Right lobe of liver (tissue), 6 donors: ENCODE results near the gene WDFY1. TPM values are rescaled to one million over a fixed set of nuclear protein-coding genes. Genes with fewer than 3 reads are reported as not detected.

ENCODE experiments used
- ATAC-seq, 4 donors: fragments of 200-7000 bp; cut with Tn5 transposase; one replicate each; pipeline ENCODE4 v1.9.1; 2020; ENCODE audit warnings: mild to moderate bottlenecking in 4 of 4, moderate library complexity in 4 of 4
- DNase-seq, 3 donors: peaks; one replicate each; pipeline ENCODE4 v3.0.0-alpha.2; 2020
- H3K27ac ChIP-seq, 3 donors: fragments of 200-600 bp; one replicate each; pipeline ENCODE4 v1.8.0; 2022
- H3K27me3 ChIP-seq, 2 donors: fragments of 200-600 bp; one replicate each; pipeline ENCODE4 v1.8.0; 2022
- H3K36me3 ChIP-seq, 4 donors: fragments of 200-600 bp; sonication (generic) in 1 of 4; one replicate each; pipeline versions ENCODE4 v1.5.1 to v1.8.0; 2017 to 2022; ENCODE audit warnings: control low read depth in 1 of 4
- H3K4me1 ChIP-seq, 4 donors: fragments of 200-600 bp; sonication (generic) in 1 of 4; one replicate each; pipeline versions ENCODE4 v1.5.1 to v1.8.0; 2017 to 2022; ENCODE audit warnings: control low read depth in 1 of 4
- H3K4me3 ChIP-seq, 3 donors: fragments of 200-600 bp; one replicate each; pipeline ENCODE4 v1.8.0; 2022
- H3K9me3 ChIP-seq, 4 donors: fragments of 200-600 bp; sonication (generic) in 1 of 4; one replicate each; pipeline versions ENCODE4 v1.5.1 to v1.8.0; 2017 to 2022; ENCODE audit warnings: control low read depth in 1 of 4
- CTCF ChIP-seq, 4 donors: fragments of 200-600 bp in 3 of 4; fragments of 450-650 bp in 1 of 4; IDR thresholded peaks; one replicate each; pipeline versions ENCODE4 v1.5.1 to v1.8.0; 2016 to 2022; ENCODE audit warnings: antibody characterized with exemption in 4 of 4, mild to moderate bottlenecking in 2 of 4
- POLR2A ChIP-seq: fragments of 450-650 bp; IDR thresholded peaks from one replicate; pipeline ENCODE4 v1.6.1; 2017; ENCODE audit warnings: antibody characterized with exemption, mild to moderate bottlenecking
- WGBS: methylation state at CpG from one replicate; pipeline ENCODE4 v1.1.6; 2018; ENCODE audit warnings: low coverage, low lambda C conversion rate; ENCODE audit not compliant: insufficient coverage; ENCODE audit errors: missing lambda C conversion rate; 5-methylcytosine and 5-hydroxymethylcytosine counted together
- intact Hi-C, 2 donors: fragments of 100-400 bp; cut with DNase I; formaldehyde crosslinking; loops; one replicate each; pipeline versions ENCODE4 v1.11.2 to v1.14.1; 2022
- total RNA-seq, 6 experiments: library from RNA; depleted of rRNA in 2 of 6; stranded (reverse); fragments of >200 nt in 2 of 6; fragmentation: NEBNext Ultra II Directional in 3 of 6; extraction: Animal tissue kit (Norgen Biotek cat#: 25700) in 3 of 6; gene quantifications; one replicate each; pipeline versions ENCODE4 v1.1.0 to v1.2.4, GENCODE V29; 2016 to 2023
- donor health status: DM: no; HTN: yes; CAD: no.
- donor health status: DM: no; HTN: no; CAD: no.
- donor health status: DM: no; HTN: no; CAD: no.
- donor health status: DM: no; HTN: yes; CAD: no.
- donor health status: DM: no; HTN: yes; CAD: no.

Gene WDFY1
- total RNA-seq, 6 experiments from 2014 or later: 19.7 to 28.0 (median 21.4) TPM

DNA sequence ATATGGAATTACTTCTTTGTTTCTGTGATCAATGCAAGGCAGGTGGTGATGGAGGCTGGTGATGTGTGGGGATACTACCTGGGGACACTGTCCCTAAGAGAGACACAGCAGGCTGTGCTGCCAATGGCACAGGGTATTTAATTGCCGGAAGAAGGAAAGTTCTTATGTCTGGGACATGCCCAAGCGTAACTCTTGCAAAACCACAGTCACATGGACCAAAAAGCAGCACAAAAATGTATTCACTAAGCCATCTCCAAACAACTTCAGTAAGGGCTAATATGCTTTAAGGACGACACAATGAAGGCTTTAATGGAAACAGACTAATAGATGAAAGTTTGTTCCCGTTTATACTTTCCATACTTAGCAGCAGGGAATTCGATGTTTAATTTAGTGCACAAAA, 58.0 kb downstream of the WDFY1 start:
- intact Hi-C loops: no loop called here
- peak in 2 of 4 donors; percentile 11 to 18 for ATAC-seq
- H3K4me3 ChIP-seq: no peak overlapping the region
- no peak for DNase-seq
- H3K27ac ChIP-seq: no peak overlapping the region
- 72% methylated on average over 5 of the region's 5 CpGs for WGBS
- H3K27me3 ChIP-seq: no peaks in the 10 kb centered on the region
- no peaks in the 10 kb centered on the region for H3K9me3 ChIP-seq
- no peaks in the 10 kb centered on the region for H3K4me1 ChIP-seq
- H3K36me3 ChIP-seq: peaks cover 0 to 36% (median 6%) of the 10 kb centered on the region in 4 donors
- no peak for TF ChIP-seq CTCF (IDR thresholded peaks at IDR 0.05)
- no peak for TF ChIP-seq POLR2A

GRCh38 chr2:223886726-223887125, 58.4 kb downstream of the WDFY1 start:
- H3K9me3 ChIP-seq: no peaks in the 10 kb centered on the region
- ATAC-seq: no peak
- intact Hi-C loops: no loop called here
- peaks cover 0 to 39% (median 6%) of the 10 kb centered on the region in 4 donors for H3K36me3 ChIP-seq
- H3K27me3 ChIP-seq: no peaks in the 10 kb centered on the region
- H3K4me3 ChIP-seq: no peak overlapping the region
- no peak for TF ChIP-seq CTCF (IDR thresholded peaks at IDR 0.05)
- no peak for TF ChIP-seq POLR2A
- 0% methylated on average over 2 of the region's 2 CpGs for WGBS
- no peak for DNase-seq
- no peaks in the 10 kb centered on the region for H3K4me1 ChIP-seq
- H3K27ac ChIP-seq: no peak overlapping the region

DNA sequence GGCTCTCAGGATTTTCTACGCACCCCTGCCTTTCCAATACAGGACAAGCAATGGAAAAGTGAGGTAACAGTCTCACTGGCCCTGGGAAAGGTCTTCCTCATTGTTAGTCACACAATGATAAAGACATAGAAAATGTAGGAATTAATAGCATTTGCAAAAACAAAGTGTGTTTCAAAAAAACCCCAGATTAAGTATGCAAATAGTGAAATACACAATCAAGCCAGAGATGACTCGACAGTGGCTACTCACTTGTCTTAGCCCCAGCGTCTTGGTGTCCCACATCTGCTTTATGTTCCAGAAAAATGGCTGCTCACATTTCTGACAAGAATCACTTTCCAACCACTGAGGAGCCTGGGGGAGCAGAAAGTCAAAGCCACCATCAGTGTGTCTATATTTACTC, 60.7 kb downstream of the WDFY1 start:
- no peaks in the 10 kb centered on the region for H3K9me3 ChIP-seq
- H3K4me3 ChIP-seq: no peak overlapping the region
- peaks cover 0 to 51% (median 13%) of the 10 kb centered on the region in 4 donors for H3K36me3 ChIP-seq
- H3K27me3 ChIP-seq: no peaks in the 10 kb centered on the region
- H3K4me1 ChIP-seq: no peaks in the 10 kb centered on the region
- DNase-seq (no peak), ATAC-seq (no peak)
- 82% methylated on average over 3 of the region's 3 CpGs for WGBS
- intact Hi-C loops: no loop called here
- TF ChIP-seq POLR2A (no peak), CTCF (IDR thresholded peaks at IDR 0.05) (no peak)
- H3K27ac ChIP-seq: no peak overlapping the region

DNA sequence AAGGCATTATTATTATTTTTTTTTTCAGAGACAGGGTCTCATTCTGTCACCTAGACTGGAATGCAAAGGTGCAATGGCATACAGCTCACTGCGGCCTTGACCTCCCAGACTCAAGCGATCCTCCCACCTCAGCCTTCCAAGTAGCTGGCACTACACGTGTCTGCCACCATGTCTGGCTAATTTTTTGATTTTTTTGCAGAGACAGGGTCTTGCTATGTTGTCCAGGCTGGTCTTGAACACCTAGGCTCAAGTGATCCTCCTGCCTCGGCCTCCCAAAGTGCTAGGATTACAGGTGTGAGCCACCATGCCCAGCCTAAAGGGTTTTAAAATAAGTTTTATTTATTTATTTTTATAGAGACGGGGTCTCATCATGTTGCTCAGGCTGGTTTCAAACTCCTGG, 62.4 kb downstream of the WDFY1 start:
- Histone ChIP-seq H3K27me3 (no peaks in the 10 kb centered on the region), H3K36me3 (peaks cover 0 to 65% (median 22%) of the 10 kb centered on the region in 4 donors), H3K27ac (no peak overlapping the region), H3K4me1 (no peaks in the 10 kb centered on the region), H3K9me3 (no peaks in the 10 kb centered on the region), H3K4me3 (no peak overlapping the region)
- TF ChIP-seq POLR2A (no peak), CTCF (IDR thresholded peaks at IDR 0.05) (no peak)
- 100% methylated on average over 5 of the region's 5 CpGs for WGBS
- no peak for ATAC-seq
- intact Hi-C loops: no loop called here
- DNase-seq: no peak

DNA sequence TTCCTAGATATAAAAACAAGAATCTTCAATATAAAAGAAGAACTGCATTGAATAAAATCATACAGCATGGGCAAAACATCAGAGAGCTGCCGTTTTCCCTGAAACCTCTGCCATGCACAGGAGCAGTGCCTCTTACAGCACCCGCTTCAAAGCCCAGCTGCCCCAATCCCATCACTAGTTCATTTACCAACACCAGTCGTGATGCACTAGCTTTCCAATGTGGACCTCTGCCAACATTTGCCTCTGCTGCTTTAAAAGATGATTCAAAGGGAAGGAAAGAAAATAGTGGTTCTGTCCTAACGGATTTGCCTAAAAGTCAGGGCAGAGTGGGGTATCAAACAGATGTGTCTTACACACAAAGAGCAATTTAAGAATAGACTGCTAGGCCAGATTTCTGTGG, 64.3 kb downstream of the WDFY1 start:
- TF ChIP-seq POLR2A (no peak), CTCF (IDR thresholded peaks at IDR 0.05) (no peak)
- no peak overlapping the region for H3K4me3 ChIP-seq
- 73% methylated on average over 4 of the region's 4 CpGs for WGBS
- intact Hi-C loops: no loop called here
- ATAC-seq (no peak), DNase-seq (no peak)
- no peaks in the 10 kb centered on the region for H3K27me3 ChIP-seq
- no peaks in the 10 kb centered on the region for H3K4me1 ChIP-seq
- H3K36me3 ChIP-seq: peaks cover 0 to 72% (median 23%) of the 10 kb centered on the region in 4 donors
- no peak overlapping the region for H3K27ac ChIP-seq
- H3K9me3 ChIP-seq: no peaks in the 10 kb centered on the region
